ENCODE data around the gene GPR22.
A peak's percentile ranks its signal among the peaks of the same experiment; 100 is the strongest.

GPR22 gene, protein sequence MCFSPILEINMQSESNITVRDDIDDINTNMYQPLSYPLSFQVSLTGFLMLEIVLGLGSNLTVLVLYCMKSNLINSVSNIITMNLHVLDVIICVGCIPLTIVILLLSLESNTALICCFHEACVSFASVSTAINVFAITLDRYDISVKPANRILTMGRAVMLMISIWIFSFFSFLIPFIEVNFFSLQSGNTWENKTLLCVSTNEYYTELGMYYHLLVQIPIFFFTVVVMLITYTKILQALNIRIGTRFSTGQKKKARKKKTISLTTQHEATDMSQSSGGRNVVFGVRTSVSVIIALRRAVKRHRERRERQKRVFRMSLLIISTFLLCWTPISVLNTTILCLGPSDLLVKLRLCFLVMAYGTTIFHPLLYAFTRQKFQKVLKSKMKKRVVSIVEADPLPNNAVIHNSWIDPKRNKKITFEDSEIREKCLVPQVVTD

DNA sequence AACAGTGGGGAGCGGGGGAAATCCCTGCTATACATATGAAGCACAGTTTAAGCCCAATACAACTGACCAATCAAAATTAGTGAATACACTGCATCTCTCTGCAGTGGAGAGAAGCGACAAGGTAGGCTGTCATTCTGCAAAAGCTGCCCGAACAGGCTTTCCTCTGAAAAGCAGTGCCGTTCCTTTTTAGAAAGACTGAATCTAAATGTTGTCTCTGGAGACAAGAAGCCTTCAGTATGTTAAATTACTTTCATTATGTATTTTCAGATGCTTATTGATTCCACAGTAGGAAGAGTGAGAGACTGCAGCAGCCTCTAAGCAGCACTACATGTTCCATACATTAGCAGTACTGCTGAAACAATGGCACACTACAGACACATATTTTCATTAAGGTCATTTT, at the start of gene GPR22:
GPR22 (plus strand) TSS at position 129 of the 400 bp plus-strand sequence. CDS start 4,004 bp downstream, outside the sequence.
- FAIRE-seq (no peak), DNase-seq (ENCODE audit: insufficient read length, low spot score) (no peak)

DNA sequence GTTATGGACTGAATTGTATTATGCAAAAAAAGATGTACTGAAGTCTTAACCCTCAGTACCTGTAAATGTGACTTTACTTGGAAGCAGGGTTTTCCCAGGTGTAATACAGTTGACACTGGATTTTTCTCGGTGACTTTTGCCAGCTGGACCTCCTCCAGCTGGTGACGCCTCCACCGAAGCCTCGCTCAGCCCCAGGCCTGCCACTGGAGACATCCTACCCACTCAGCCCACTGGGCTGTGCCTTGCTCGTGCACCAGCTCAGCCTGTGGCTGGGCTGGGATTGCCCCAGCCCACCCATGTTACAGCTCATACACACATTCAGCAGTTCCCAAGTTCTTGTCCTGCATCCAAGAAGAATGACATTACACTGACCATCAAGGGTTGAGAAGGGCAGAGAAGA, 42.4 kb upstream of the GPR22 start:
- DNase-seq (ENCODE audit: insufficient read length, low spot score), result no peak
- no peak for FAIRE-seq

DNA sequence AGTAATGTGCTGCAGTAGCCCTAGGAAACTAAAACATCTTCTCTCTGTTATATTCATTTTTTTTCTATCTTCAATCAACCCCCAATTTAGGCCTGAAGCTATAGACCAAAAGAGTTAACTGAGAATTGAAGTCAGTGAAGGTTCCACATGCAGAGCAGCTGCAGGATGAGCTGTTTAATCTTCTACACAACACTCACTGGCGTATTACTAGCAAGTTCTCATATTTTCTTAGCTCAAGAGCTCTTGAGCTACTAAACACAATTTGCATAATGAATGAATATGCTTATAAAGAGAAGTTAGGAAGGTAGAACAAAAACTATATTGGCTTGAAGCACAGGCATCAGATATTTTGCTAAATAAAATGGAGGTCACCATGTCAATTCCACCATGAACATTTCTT, 41.2 kb upstream of the GPR22 start:
- DNase-seq (ENCODE audit: insufficient read length, low spot score) (no peak), FAIRE-seq (no peak)

DNA sequence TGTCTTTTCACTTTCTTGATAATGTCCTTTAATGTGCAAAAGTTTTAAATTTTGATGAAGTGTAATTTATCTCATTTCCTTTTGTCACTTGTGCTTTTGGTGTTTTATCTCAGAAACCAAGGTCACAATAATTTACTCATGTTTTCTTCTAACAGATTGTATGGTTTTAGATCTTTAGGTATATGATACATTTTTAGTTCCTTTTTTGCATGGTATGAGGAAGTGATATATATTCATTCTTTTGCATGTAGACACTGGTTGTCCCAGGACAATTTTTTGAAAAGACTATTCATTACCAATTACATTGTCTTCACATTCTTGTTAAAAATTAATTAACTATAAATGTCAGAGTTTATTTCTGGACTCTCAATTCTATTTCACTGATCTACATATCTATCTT, 39.8 kb upstream of the GPR22 start:
- no peak for DNase-seq (ENCODE audit: insufficient read length, low spot score)
- no peak for FAIRE-seq

DNA sequence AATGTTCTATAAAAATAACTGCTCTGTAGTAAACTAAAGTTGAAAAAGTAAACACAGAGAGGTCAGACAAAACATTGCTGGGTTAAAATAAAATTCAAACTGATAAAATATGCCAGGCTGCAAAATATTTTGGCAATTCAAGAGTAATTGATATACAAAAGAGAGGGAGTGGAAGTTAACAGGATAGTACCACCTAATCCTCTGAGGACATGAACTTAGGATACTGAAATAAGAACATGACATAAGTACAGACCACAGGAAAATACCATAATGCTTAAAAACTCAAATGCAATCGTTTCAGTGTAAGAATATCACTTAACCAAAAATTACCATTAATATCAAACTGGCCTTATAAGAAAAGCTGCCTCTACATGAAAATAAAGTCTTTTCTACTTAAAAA, 37.6 kb upstream of the GPR22 start:
- DNase-seq (ENCODE audit: insufficient read length, low spot score) (no peak), FAIRE-seq (no peak)

DNA sequence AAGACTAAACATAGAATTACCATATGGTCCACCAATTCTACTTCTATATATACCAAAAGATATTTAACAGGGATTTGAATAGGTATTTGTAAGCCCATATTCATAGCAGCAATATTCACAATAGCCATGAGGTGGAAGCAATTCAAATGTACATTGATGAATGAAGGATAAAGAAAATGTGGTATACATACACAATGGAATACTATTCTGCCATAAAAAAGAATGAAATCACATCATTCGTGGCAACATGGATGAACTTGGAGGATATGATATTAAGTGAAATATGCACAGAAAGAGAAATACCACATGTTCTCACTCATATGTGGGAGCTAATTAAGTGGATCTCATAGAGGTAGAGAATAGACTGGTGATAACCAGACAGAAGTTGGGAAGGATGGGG, 34.1 kb upstream of the GPR22 start:
- no peak for FAIRE-seq
- no peak for DNase-seq (ENCODE audit: insufficient read length, low spot score)

DNA sequence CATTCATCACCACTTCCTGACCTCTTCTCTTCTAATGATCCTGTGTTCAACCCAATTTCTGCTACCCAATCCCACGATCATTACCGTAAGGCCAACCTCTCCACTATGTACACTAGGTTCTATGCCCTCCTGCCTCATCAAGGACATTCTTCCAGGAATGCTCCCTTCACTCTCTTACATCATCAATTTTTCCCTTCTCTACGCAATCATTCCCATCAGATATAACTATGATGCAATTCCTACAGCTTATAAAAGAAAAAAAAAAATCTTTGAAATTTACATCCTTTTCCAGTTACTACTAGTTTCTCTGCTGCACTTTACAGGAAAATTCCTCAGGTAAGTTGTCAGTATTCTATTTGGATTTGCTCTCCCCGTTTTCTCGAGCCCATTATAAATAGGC, 30.8 kb upstream of the GPR22 start:
- no peak for FAIRE-seq
- no peak for DNase-seq (ENCODE audit: insufficient read length, low spot score)

DNA sequence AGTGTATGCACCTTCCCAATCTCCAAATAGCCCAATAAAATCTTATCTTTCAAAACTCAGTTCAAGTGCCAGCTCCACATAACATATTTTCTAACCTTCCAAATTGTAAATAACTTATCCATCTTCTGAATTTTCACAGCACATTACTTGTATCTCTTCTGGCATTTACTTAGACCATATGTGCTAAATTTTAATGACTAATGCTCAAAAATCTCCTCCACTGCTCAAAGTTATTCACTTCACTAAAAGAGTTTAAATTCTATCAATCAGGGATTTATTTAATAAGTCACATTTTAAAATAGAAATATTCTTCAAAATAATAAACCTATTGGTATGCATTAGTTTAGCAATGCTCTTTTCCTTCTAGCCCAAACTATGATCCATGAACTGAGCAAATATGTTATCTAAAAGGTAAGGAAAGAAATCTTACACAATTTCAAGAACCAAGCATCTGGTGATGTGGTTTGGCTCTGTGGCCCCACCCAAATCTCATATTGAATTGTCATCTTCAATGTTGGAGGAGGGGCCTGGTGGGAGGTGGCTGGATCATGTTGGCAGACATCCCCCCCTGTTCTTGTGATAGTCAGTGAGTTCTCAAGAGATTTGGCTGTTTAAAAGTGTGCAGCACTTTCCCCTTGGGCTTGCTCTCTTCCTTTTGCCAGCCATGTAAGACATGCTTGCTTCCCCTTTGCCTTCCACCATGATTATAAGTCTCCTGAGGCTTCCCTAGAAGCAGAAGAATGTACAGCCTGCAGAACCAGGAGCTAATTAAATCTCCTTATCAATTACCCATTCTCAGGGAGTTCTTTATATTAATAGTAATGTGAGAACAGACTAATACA, 28.1 kb upstream of the GPR22 start:
- FAIRE-seq (no peak), DNase-seq (ENCODE audit: insufficient read length, low spot score) (no peak)

DNA sequence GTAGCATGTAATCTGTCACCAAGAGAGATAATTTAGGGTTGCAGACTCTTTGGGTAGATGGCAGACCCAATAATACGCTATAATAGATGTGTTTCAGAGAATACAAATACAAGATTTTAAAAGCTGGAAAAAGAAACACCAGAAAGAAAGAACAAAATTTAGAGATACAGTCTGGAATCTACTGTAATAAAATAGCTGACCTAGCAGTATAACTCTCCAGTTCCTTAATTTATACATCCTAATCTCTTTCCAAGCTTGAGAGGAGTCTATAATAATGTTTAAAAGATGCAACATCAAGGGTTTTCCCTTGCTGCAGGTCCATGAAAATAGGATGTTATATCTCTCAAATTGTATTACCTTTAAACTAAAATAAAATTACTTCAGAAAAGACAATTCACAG, 27.2 kb upstream of the GPR22 start:
- FAIRE-seq (no peak), DNase-seq (ENCODE audit: insufficient read length, low spot score) (no peak)

DNA sequence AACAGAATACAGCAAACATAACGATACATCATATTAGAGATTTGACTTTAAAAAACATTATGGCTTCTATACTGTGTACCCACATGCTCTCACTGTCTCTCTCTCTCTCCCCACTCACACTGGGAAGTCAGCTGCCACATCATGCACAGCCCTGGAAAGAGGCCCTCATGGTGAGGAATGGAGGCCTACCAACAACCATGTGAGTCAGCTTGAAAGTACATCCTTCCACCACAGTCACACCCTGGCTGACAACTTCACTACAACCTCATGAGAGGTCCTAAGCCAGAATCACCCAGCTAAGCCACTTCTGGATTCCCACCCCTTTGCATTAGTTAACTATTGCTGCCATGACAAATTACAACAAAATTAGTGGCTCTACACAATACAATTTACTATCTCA, 23.3 kb upstream of the GPR22 start:
- DNase-seq (ENCODE audit: insufficient read length, low spot score) (no peak), FAIRE-seq (no peak)

DNA sequence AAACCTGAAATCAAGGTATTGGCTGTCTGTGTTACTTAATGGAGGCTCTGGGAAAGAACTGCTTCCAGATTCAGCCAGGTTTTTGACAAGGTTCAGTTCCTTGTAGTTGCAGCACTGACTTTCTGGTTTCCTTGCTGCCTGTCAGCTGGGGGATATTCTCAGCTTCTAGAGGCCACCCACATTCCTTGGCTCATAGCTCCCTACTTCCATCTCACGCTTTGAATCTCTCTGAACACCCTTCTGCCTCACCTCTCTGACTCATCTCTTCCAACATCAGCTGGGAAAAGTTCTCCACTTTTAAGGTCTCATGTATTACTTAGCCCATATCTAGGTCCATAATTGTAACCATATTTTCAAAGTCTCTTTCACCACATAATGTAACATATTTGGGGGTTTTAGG, 22.9 kb upstream of the GPR22 start:
- no peak for DNase-seq (ENCODE audit: insufficient read length, low spot score)
- FAIRE-seq, result no peak

DNA sequence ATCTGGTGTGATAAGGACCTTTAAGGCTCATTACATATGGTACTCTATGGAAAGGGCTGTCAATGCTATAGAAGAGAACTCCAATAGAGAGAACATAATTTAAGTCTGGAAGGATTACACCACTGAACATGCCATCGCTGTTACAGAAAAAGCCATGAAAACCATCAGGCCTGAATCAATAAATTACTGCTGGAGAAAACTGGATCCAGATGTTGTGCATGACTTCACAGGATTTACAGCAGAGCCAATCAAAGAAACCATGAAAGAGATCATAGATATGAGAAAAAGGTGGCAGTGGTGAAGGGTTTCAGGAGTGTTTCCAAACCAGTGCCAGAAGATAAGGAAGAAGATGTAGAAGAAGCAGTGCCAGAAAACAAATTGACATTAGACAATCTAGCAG, 18.9 kb upstream of the GPR22 start:
- DNase-seq (ENCODE audit: insufficient read length, low spot score) (no peak), FAIRE-seq (no peak)

DNA sequence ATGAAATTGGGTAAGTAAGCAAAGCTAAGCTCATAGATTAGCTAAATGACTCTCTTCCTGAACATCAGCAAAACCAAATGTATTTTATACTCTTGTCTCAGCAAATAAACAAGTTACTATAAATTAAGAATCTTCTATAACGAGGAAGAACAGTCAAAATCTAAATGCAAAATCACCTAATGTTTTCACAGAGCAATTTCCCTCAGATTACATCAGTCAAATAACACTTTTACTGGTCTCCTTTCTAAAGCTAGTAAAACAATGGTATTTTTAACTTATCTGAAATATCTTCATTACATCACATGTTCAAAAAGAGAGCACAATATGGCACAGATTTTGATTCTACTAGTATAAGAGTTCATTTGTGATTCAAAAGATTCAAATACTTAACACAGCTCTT, 16.5 kb upstream of the GPR22 start:
- FAIRE-seq (no peak), DNase-seq (ENCODE audit: insufficient read length, low spot score) (no peak)

DNA sequence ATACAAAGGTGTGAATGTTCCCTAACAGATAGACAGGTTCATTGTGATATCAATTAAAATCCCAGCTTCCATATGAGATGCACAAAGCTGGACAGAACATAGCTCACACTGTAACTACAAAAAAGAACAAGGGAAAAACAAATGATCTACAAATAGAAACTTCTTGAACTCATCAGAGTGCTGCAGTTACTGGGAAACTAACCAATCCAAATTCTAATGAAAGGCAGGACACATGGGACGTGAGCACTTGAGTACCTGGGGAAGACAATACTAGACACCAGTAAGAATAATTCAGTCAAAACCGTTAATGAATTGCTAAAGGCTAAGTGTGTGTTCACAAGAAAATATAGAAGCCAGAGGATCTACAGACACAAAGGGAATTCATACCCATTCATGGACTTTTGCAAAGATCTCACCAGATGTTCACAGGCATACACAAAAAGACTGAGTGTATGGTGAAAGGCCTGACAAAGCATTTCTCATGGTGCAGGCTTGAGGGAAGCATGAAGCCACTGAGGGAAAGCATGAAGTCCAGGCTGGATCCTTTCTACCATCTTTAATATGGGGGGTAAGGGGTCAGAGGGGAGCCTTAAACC, 7.8 kb upstream of the GPR22 start:
- FAIRE-seq (no peak), DNase-seq (ENCODE audit: insufficient read length, low spot score) (no peak)

DNA sequence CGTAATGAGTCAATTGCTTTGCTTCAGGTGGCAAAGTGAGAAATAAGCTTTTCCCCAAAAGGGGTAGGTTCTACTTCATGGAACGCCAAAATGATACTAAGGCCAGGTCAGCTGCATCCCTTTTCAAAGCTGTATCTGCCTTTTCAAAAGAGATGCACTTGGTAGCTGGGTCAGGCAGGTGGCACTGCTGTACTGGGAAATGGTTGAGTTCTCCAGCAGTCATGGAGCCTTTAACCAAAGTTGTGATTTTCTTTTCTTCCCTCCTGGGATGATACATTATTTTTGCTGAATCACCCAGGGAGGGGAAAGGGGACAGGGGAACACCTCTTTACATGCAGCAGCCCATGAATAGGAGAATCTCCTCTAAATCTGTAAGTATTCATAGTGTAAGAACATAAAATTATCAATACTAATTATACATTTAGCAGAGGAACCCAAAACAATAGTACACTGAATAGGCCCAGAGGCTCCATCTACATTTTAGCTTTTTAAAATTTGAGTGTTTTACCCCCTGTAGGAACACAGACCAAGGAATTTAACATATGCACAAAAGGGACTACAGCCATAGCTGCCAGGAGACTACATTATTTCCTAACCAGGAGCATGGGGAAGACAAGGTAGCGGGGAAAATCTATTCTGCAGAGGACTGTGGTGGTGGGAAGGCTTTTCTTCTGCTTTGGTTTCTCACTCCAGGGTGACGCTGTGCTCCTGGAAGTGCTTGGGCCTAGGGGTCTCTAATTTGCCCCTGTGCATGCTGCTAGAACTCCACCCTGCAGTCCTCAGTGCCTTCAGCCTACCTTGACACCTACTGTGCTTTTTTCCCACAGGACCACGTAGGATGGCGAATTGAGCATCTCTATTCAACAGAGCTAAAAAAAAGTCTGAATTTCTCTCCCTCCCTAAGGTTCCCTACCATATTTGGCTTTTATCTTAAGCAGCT, 6.4 kb upstream of the GPR22 start:
- DNase-seq (ENCODE audit: insufficient read length, low spot score) (peak; percentile 15), FAIRE-seq (peak; percentile 70)

DNA sequence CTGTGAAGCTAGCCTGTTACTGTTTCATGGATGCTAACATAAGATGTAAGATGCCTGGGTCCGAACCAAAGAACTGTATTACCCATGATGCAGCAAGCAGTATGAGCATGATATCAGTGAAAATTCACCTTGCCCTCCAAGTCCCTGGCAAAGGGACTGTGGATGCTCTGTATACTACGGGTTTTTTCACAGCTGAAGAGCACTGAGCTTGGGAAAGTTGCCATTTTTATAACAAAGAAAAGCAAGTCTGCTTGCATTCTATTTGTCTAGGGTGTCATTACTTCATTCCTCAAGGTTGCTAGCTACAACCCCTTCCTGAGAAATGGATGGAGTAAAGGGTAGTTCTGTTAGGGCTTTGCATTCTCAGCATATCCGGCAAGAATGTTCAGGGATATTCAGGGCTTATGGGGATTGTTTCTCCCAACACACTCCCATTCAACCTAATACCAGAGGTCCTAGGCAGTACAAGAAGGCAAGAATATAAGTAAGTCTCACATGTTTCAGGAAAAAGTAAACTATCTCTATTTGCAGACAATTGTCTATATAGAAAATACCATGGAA, 5.1 kb upstream of the GPR22 start:
- DNase-seq (ENCODE audit: insufficient read length, low spot score), result no peak
- no peak for FAIRE-seq

DNA sequence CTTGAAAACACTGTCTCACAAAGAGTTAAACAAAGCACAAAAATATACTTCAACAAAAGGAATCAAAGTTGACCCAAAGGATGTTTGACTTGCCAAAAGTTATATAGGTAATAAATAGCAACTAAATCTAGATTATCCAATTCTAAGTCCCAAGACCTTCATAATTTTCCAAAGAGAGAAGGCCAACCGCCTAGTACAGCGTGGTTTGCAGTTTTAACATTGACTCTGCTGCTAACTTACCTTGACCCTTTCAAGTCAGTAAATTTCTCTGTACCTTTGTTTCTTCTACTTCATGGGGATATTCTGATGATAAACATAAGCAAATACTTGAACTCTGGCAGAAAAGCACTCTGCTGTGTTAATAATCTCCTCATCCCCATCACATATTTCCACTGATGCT, 1.9 kb upstream of the GPR22 start:
- FAIRE-seq (no peak), DNase-seq (ENCODE audit: insufficient read length, low spot score) (no peak)

DNA sequence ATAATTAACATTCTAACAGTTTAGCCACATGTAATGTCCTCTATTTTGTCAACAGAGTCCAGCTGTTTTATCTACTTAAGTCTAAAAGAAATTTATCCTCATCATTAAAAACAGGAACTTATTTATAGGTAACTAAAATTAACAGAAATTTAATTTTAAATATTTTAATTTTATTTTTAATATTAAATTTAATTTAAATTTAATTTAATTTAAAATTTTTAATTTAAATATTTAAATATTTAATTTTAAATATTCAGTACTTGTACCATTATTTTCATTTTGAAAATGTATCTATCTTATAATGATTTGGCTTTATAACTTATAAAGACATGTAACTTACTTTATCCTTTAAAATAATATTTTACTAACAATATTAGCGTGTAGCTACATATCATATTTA, 1.0 kb upstream of the GPR22 start:
- no peak for FAIRE-seq

DNA sequence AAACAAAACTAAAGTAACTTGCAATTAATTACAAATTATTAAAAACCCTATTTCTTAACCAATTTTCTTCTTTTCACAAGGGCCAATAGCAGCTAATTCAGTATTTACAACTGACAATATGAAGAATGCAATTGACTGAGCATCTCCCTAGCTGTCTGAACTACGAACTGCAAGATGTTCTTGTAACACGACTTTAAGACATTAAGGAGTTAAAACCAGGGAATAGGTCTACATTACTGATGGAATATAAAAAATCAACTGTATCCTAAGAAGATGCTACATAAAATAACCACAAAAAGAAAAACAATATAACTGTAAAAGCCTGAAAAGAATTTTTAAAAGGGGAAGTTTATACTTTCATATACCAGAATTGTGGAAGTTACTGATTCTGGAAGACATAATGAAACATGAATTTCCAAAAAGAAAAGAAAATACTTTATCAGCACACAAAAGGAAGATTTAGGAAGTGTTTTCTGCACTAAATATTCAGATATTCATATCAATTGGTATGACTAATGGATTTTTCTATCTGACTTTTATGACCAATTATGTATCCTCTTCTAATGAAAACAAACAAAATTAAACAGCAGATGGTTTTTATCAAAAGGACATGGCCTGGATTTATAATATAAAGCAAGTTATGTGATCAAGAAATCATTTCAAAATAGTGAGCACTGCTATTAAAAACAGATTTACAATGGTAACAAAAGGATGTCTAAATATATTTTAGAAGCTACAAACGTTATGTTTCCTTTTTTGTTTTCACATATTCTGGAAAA, 1.6 kb downstream of the GPR22 start:
- no peak for DNase-seq (ENCODE audit: insufficient read length, low spot score)
- FAIRE-seq, result no peak

More for the DNA sequence above, 1.0 kb upstream of the GPR22 start:
- DNase-seq (ENCODE audit: insufficient read length, low spot score), result no peak

Measured in HTR-8/SVneo (cell line).